Activated CD8-positive, alpha-beta memory T cell treated with anti-CD3 and anti-CD28 coated beads, Interleukin-2, amount 50 U/mL, for 1 hour (primary cell): ENCODE results near the gene RAB6A.

Experiments used
- DNase-seq: peaks from one replicate; pipeline ENCODE4 v3.0.0-alpha.2; 2020; ENCODE audit errors: extremely low read depth

RAB6A gene

DNA sequence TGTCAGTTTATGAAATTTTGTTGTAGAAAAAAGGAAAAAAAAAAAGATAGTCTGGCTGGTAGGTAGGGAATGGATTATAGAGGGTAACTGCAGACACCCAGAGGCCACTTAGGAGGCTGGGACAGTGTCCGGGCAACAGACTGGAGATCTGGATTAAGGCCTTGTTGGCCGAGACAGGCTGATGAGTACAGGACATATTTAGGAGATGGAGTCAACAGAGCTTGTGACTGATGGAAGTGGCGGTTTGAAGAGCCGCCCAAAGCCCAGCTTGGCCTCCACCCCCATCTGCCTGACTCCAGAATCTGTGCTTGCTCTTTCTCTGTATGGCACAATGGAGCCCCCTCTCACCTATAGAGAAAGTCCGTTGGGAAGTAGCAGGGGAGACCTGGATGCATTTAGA lies 106.9 kb downstream of the RAB6A start:
- DNase-seq: no peak

DNA sequence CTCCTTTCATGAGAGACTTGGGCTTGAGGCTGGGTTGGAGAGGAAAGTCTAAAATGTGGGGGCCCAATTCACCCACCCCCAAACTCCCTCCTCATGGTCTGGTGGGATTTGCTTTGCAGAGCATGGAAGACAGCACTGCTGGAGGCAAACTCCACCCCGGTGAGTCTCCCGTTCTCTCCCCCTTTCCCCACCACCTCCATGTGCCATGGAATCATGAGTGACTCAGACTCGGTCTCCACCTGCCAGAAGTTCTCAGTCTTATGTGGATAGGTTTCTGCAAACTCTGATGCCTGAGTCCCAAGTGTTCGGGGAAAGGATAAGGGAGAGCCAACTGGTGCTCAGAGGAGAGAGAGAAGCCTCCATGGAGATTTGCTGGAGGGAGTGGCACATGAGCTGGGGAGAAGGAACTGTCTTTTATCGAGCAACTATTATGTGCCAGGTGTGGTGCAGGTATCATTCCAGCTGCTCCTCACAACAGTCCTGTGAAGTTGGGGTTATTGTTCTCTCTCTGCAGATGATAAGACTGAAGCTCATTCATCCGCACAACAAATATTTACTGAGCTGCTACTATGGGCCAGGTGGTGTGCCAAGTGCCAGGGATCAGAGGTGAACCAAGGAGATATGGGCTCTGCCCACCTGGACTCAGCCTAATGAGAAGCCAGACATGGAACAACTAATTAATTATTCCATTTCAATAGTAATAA lies 107.9 kb downstream of the RAB6A start:
- DNase-seq: no peak

DNA sequence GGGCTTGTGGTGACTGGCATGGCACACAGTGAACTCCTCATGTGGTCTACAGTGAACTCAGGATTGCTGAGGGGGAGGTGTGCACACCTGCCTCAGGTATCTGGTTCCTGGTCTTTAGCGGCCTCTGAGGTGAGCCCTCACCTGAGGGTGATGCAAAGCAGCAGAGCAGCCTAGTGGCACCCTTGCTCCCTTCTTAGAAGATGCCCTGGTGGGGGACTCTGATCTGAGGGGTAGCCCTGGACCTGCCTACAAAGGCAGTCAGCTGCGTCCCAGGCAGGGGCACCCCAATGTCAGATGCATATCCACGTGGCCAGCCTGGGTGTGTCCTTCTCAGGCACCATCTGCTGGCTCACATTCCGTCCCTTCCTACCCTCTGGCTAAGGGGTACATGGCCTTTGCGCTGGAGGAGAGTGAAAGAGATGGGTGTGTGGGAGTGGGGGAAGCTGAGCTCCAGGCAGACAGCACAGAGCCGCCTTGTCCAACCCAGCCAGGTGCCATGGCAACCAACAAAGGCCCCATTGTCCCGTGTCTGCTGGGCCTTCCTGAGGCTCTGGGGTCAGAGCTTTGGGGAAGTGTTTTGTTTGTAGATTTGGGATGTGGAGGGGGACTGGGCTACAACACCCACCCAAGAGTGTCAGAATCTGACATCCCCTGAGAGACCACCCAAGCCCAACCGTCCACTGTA lies 108.7 kb downstream of the RAB6A start:
- no peak for DNase-seq

DNA sequence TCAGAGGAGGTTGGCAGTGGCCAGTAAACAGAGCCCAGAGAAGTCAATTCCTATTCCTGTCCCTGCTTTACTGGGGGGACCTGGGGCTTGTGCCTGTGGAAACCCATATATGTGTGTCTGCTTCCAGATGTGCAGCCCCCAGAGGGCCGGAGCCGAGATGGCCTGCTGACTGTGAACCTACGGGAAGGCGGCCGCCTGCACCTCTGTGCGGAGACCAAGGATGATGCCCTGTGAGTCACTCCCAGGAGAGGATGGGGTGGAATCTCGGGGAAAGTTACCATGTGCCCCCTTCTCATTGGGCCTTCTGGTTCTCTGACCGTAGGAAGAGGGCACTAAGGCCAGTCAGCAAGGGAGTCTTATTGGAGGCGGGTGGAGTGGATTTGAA lies 109.2 kb downstream of the RAB6A start:
- DNase-seq: no peak

DNA sequence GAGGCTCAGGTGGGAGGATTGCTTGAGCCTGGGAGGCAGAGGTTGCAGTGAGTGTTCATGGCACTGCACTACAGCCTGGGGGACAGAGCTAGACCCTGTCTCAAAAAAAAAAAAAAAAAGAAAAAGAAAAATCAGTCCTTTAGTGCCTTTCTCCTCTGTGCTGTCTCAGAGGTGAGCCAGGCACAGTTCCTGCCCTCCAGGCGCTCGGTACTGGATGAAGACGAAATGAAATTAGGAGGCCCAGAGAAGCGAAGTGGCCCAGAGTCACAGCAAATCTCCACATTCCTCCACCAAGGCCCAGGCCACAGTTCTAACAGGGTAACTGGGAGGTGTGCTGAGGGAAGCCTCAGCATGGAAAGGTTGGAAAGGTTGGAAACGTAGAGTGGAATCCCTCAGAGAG lies 109.6 kb downstream of the RAB6A start:
- DNase-seq: no peak

DNA sequence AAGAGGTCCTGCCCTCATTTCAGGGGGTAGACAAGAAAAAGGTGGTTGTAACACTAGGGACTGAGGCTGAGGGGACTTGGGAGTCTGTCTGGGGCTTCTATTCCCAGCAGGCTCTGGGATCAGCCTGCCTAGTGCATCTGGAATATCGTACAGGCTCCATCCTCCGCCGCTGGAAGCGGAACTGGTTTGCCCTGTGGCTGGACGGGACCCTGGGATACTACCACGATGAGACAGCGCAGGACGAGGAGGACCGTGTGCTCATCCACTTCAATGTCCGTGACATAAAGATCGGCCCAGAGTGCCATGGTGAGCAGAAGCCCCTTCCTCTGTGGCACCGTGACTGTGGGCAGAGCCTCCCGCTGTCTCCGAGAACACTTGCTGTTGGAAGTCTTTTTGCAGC lies 110.5 kb downstream of the RAB6A start:
- no peak for DNase-seq

DNA sequence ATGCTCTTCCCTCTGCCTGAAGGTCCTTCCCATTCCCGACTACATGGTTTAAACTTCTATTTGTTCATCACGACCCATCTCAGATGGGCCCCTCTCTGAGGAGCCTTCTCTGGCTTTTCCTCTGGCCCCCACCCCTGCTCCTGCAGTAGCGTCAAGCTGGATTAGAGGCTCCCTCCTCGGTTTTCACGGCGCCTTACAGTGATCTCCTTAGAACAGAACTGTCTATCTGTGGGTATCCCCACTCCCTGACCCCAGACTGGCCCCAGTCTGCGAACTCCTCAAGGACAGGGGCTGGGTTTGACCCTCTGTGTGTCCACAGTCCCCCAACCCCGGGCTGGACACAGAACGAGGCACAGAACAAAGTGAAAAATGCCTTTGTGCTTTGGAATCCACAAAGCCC lies 111.7 kb downstream of the RAB6A start:
- no peak for DNase-seq

DNA sequence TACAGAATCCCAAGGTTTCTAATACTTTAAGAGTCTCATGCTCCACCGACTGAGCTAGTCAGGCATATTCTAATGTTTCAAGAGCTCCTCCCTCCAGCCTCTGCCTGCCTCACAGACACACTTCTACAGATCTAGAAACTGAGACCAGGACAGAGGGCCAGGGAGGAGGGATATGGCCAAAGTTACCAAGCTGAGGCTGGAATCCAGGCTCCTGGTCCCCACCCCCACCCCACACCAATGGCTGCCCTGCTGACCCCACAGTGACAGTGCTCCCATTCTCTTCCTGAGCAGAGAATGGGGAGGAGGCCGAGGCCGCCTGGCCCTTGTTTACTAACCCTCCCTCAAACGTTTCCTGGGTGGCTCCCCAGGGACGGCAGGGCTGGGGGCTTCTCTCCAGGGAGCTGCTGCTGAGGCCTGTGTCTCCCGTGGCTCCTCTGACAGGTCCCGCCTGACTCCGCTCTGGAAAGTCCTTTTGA lies 112.3 kb downstream of the RAB6A start:
- DNase-seq: no peak

DNA sequence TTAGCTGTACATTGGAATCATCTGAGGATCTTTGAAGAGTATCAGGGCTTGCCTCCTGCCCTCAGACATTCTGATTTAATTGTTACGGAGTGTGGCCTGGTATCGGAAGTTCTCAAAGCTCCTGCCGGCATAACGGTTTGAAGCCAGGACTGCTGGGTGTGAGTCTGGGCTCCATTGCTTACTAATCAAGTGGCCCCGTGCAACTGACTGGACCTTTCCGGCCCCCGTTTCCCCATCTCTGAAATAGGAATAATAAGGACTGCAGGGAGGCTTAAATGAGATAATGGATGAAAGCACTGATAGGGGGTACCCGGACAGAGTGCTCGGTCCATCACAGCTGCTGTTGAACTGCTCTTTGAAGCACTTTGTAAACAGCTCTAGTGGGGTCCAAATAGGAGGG lies 112.8 kb downstream of the RAB6A start:
- DNase-seq: no peak

DNA sequence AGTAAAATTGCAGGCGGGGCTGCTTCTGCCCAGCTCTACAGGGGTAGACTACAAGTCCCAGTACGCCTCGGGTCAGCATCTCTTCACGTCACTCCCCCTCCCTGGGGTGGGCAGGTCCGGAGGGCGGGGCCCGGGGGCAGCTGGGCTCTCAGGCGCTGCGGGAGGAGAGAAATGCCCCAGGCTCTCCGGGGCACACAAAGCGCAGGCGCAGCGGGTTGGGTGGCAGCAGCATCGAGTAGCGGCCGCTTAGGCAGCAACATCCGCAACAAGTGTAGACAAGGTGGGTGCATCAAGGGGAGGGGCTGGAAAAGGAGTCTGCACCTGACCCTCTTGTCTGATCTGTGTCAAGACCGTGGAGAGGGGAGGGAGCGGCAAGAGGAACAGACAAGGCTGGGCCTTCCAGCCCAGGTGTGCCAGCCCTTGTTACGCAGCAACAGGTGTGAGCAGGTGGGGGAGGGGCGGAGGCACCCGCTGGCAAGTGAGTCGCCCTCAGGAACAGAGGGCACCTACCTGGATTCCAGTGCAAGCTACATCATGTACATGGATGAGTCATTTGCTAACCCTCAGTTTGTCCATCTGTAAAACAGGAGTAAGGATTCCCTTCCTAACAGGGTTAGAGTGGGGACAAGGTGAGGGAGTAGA lies 113.3 kb downstream of the RAB6A start:
- DNase-seq: peak; percentile 75

DNA sequence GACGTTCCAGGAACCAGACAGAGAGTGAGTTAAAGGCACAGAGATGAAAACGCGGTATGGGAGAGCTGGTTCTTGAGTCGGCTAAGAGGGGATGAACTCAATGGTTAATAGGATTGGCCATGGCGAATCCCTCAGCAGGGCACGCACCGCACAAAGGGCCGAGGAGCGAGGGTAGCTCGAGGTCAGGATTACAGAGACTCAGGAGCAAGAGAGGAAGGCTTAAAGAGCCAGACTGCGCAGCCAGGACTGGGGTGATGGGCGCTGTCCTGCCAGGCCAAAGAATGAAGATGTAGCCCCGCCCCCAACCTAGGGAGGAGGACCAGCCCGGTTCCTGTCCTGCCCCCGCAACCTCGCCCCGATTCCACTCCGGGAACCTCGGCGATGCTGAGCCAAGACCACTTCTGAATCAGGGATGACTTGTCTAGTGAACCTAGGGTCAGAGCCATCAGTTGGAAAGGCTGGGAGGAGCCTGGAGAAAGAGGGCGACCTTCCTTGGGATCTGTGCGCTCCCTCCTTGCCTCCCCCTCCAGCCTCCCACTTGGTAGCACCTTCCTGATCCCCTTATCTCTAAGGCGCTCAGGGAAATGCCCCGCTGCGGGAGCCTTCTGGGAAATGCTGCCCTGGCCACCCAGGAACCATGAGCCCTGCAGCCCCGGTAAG lies 114.8 kb downstream of the RAB6A start, which contains the start of gene PLEKHB1:
Gene PLEKHB1, plus strand, starts transcription at position 610 of the 660 bp plus-strand sequence. Its CDS starts 28 bp downstream, at position 638.
- no peak for DNase-seq

DNA sequence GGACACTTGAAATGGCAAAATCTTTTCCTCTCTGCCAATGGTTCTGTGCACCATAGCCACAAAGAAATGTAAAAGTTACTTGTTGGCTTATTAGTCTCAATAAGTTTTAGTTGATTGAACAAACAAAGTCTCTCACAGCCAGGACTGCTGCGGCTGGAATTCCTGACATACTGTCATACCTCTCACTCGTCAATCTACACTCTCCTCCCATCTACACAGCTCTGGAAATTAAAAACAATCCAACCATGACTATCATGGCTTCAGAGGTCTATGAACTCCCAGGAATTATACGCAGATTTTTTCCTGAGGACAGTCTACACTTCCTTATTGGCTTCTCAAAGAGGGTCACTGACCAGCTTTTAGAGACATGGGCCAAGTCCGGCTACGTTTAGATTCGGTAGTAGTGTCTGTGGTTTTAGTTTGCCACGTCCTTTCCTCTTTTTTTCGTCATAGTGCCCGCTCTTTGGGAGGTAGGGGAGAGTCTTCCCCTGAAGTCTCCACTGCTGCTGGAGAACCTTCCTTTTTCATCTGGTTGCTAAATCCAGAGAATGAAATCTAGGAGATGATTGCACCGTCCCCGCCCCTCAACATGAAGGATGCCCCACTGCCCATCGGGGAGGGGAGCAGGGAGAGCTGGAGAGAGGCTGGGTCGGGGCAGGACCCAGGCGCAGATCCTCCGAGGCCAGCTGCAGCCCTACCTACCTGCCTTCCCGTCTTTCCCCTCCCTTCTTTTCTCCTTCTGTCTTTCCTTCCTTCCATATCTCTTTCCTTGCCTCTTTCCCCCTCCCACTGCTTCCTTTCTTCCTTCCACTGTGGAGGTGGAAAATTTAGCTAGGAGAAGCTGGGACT lies 115.5 kb downstream of the RAB6A start:
- no peak for DNase-seq

DNA sequence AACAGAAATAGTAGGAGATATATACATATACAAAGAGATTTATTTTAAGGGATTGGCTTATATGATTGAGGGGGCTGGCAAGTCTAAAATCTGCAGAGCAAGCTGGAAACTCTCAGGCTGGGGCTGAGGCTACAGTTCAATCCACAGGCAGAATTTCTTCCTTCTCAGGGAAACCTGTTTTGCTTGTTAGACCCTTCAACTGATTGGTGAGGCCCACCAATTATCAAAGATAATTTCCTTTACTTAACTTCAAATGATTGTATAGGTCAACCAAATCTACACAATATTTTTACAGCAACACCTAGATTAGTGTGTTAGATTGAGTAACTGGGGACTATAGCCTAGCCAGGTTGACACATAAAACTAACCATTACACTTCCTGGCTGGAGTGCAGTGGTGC lies 119.2 kb downstream of the RAB6A start:
- no peak for DNase-seq

DNA sequence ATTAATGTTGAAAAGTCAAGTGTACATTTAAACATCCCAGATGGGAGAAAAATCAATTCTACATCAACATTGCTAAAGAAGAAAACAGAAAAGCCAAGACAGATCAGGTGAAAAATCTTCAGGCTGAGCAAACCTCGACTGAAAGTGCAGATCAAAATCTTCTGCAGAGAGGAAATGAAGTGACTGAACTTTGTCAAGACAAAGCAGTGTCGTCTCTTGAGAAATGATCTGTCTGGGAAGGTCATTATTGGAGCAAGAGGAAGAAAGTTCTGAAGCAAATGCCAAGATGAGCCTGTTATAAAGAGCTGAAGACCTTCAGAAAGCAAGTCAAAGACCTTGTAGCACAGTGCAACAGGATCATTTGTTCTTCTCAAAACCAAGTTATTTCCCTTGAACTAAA lies 120.3 kb downstream of the RAB6A start:
- DNase-seq: no peak

DNA sequence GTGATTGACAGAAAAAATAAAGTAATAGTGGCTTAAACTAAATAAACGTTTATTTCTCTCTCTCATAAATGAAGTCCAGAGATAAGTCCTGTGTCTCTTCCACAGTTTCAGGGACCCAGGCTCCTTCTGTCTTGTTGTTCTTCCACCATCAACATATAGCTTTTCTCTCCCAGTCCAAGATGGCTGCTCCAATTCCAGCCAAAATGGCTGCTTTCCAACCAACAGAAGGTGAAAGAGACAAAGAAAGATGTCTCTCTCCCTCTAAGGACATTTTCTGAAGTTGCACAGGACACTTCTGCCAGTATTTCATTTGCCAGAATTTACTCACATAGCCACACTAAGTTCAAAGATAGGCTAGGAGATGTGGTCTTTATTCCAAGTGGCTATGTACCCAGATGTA lies 123.9 kb downstream of the RAB6A start:
- no peak for DNase-seq

DNA sequence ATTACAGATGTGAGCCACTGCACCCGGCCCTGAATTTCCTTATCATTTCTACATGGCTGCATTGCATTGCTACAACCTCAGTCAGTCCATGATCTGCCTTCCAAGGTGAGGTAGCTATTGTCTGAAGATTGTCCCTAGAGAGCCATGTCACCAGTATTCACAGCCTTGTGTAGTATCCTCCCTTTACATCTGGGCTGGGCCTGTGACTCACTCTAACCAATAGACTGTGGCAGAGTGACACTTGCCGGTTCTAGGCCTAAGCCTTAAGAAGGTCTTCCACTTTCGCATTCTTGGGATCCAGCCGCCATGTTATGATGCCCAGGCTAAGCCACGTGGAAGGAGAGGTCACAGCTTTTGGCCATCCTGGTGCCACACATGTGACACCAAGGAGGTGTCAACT lies 124.6 kb downstream of the RAB6A start:
- DNase-seq: no peak

DNA sequence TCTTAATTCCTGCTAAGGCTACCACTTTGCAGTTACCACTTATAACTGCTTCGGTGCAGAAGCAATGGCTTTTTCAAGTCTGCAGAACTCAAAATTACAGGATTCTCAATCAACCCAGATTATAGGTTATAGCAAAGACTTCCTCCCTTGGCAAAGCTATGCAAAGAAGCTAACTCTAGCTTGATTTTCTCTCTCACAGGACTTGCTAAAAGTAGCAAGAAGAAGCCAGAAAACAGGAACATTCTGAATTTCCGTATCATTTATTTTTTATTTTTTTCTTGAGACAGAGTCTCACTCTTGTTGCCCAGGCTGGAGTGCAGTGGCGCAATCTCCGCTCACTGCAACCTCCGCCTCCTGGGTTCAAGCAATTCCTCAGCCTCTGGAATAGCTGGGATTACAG lies 125.2 kb downstream of the RAB6A start:
- no peak for DNase-seq

DNA sequence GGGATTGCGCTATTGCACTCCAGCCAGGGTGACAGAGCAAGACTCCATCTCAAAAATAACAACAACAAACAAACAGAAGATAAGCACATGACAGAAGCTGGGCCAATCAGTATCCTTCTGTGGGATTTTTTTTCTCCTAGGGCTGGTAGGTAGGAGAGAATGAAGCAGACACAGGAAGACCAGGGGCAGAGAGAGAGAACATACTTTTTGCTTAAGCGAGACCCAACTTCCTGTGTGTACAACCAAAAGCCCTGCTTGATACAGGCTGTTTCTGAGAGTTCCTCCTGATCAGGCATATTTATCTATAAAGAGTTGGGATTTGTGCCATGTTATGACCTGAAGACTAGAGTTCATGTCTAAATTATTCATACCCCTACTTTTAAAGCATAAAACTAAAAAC lies 126.9 kb downstream of the RAB6A start:
- DNase-seq: no peak

DNA sequence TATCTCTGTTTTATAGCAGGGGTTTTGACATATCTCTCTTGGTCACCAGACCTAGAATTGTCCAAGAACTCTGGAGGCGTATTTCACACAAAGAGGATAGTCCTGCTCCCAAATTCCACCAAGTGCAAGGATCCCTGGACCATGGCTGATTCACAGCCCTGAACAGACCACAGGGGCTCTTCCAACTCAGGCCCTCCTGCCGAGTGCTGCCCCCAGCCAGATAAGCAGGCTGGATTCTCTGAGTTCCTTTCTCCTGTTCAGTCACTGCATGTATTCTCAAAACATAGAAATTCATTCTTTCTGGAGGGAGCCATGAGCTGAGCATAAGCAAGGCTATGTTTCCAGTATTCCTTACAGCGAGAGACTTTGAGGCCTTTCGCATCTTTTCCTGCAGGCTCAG lies 127.9 kb downstream of the RAB6A start:
- DNase-seq: no peak

DNA sequence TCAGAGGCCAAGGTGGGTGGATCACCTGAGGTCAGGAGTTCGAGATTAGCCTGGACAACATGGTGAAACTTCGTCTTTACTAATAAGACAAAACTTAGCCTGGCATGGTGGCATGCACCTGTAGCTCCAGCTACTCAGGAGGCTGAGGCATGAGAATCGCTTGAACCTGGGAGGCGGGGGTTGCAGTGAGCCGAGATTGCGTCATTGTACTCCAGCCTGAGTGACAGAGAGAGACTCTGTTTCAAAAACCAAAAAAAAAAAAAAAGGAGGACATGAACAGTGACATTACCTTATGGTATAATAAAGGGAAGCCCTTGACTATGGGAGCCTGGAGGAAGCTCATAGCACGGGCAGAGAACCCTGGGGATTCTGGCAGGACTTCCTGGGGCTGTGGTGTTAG lies 131.0 kb downstream of the RAB6A start:
- no peak for DNase-seq

DNA sequence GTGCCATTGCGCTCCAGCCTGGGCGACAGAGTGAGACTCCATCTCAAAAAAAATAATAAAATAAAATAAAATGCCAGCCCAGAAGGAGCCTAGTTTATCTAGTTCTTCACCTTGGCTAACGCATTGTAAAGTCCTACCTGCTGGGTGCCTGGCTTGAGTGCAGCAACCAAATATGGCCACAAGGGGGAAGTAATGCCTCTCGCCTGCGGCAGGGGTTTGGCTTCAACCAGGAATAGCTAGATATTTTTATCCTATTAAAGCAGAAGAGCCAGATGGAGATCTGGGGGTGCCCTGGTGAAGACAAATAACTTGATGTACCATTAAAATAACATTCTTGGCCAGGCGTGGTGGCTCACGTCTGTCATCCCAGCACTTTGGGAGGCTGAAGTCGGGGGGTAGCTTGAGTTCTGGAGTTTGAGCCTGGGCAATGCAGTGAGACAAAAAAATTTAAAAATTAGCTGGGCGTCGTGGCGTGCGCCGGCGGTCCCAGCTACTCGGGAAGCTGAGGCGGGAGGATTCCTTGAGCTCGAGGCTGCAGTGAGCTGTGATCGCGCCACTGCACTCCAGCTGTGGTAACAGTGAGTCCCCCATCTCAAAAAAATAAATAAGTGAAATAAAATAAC lies 135.1 kb downstream of the RAB6A start:
- DNase-seq: peak; percentile 21
